Smooth muscle cell (in vitro differentiated cells): ENCODE data around the gene ERBB2. TPM values are rescaled to one million over a fixed set of nuclear protein-coding genes. Genes with fewer than 3 reads are reported as not detected.

ENCODE experiments used
- DNase-seq: peaks from one replicate; lab custom pipeline; 2025; ENCODE audit not compliant: unreplicated experiment; lab: John Stamatoyannopoulos, UW
- H2AFZ ChIP-seq: fragments of 200-600 bp; sonication (generic); 2 replicates; pipeline ENCODE4 v1.6.0; 2016; ENCODE audit warnings: antibody characterized with exemption, low read depth, mild to moderate bottlenecking
- H3F3A ChIP-seq: fragments of 200-600 bp; sonication (generic); 2 replicates; pipeline ENCODE4 v1.6.0; 2017; ENCODE audit warnings: antibody characterized with exemption, low read depth
- H3K27ac ChIP-seq: fragments of 200-600 bp; sonication (generic); 2 replicates; pipeline ENCODE4 v1.5.1; 2016; ENCODE audit warnings: low read depth, mild to moderate bottlenecking
- H3K27me3 ChIP-seq: fragments of 200-600 bp; sonication (generic); 2 replicates; pipeline ENCODE4 v1.6.1; 2016; ENCODE audit warnings: low read depth, mild to moderate bottlenecking
- H3K36me3 ChIP-seq: fragments of 200-600 bp; sonication (generic); 2 replicates; pipeline ENCODE4 v1.5.1; 2016; ENCODE audit warnings: low read depth
- H3K4me1 ChIP-seq: fragments of 200-600 bp; sonication (generic); 2 replicates; pipeline ENCODE4 v1.5.1; 2016; ENCODE audit warnings: low read depth
- H3K4me2 ChIP-seq: fragments of 200-600 bp; sonication (generic); 2 replicates; pipeline ENCODE4 v1.6.0; 2016; ENCODE audit warnings: mild to moderate bottlenecking
- H3K4me3 ChIP-seq: fragments of 200-600 bp; sonication (generic); 2 replicates; pipeline ENCODE4 v1.5.1; 2016; ENCODE audit warnings: mild to moderate bottlenecking
- H3K79me2 ChIP-seq: fragments of 200-600 bp; sonication (generic); 2 replicates; pipeline ENCODE4 v1.6.0; 2016; ENCODE audit warnings: low read depth, mild to moderate bottlenecking
- H3K9ac ChIP-seq: fragments of 200-600 bp; sonication (generic); 2 replicates; pipeline ENCODE4 v1.6.0; 2016; ENCODE audit warnings: low read depth
- H3K9me3 ChIP-seq: fragments of 200-600 bp; sonication (generic); replicated peaks from 2 replicates; pipeline ENCODE4 v1.5.1; 2016; ENCODE audit warnings: low read depth
- H4K20me1 ChIP-seq: fragments of 200-600 bp; sonication (generic); 2 replicates; pipeline ENCODE4 v1.6.0; 2016; ENCODE audit warnings: low read depth
- WGBS: methylation state at CpG from one replicate; pipeline ENCODE4 v1.1.7; 2016; ENCODE audit warnings: low lambda C conversion rate; 5-methylcytosine and 5-hydroxymethylcytosine counted together
- polyA plus RNA-seq: library from polyadenylated mRNA; unstranded; fragments of >200 nt; fragmentation: Nextera tagmentation; extraction: Ambion mirVana; gene quantifications from 2 replicates; pipeline ENCODE4 v1.2.1, GENCODE V29; 2016
- total RNA-seq: library from RNA; depleted of rRNA; stranded (reverse); fragments of >200 nt; gene quantifications from 2 replicates; pipeline ENCODE4 v1.2.3, GENCODE V29; 2014
- TF ChIP-seq, protein P1 (sequence below): fragments of 200-600 bp; sonication (generic); IDR thresholded peaks from 2 replicates; pipeline ENCODE4 v1.5.1; 2017; ENCODE audit warnings: borderline replicate concordance, mild to moderate bottlenecking, antibody characterized with exemption; ENCODE audit not compliant: insufficient read depth, poor library complexity, severe bottlenecking

Gene ERBB2
- total and polyA plus RNA-seq, 2 experiments from 2014 or later, result 49.4 to 53.6 TPM

DNA sequence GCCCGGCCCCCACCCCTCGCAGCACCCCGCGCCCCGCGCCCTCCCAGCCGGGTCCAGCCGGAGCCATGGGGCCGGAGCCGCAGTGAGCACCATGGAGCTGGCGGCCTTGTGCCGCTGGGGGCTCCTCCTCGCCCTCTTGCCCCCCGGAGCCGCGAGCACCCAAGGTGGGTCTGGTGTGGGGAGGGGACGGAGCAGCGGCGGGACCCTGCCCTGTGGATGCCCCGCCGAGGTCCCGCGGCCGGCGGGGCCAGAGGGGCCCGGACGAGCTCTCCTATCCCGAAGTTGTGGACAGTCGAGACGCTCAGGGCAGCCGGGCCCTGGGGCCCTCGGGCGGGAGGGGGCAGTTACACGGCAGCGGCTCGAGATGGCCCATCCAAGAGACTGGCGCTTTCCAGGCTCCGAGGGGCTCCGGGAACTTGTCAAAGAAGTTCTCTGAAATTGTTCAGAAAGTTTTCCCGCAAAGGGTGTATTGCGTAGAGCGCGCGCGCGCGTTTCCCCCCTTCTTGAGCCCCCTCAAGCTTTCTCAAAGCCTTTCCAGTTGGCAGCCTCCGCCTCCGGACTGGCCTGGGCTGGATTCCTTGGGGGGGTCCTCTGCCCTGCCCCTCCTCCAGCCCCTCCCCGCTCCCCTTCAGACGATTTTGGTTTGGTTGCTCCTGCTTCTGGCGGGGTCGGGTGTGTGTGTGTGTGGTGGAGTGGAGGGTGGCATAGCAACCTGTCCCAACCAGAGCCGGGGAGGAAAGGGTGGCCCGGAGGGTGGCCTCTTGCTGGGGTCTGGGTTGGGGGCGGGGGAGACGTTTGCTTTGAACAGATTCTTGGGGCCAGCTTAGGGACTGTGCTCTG lies 504 bp downstream of the ERBB2 start:
- no peaks in the 10 kb centered on the region for H3K27me3 ChIP-seq
- H3K4me1 ChIP-seq, result peaks cover 32% of the 10 kb centered on the region
- no peaks in the 10 kb centered on the region for H3K9me3 ChIP-seq
- H3K79me2 ChIP-seq, result peaks cover 34% of the 10 kb centered on the region
- H3K36me3 ChIP-seq, result no peaks in the 10 kb centered on the region
- peak overlapping the region; percentile 91 for H3K4me3 ChIP-seq
- peak overlapping the region; percentile 90 for H2AFZ ChIP-seq
- peak; percentile 43 for DNase-seq
- peak overlapping the region; percentile 72 for H3K9ac ChIP-seq
- peaks cover 44% of the 10 kb centered on the region for H4K20me1 ChIP-seq
- H3F3A ChIP-seq, result no peaks in the 10 kb centered on the region
- peak overlapping the region; percentile 92 for H3K4me2 ChIP-seq
- under 1% methylated on average over 34 of the region's 57 CpGs for WGBS
- H3K27ac ChIP-seq, result no peak overlapping the region
- TF ChIP-seq, protein P1, sequence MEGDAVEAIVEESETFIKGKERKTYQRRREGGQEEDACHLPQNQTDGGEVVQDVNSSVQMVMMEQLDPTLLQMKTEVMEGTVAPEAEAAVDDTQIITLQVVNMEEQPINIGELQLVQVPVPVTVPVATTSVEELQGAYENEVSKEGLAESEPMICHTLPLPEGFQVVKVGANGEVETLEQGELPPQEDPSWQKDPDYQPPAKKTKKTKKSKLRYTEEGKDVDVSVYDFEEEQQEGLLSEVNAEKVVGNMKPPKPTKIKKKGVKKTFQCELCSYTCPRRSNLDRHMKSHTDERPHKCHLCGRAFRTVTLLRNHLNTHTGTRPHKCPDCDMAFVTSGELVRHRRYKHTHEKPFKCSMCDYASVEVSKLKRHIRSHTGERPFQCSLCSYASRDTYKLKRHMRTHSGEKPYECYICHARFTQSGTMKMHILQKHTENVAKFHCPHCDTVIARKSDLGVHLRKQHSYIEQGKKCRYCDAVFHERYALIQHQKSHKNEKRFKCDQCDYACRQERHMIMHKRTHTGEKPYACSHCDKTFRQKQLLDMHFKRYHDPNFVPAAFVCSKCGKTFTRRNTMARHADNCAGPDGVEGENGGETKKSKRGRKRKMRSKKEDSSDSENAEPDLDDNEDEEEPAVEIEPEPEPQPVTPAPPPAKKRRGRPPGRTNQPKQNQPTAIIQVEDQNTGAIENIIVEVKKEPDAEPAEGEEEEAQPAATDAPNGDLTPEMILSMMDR, result no peak

DNA sequence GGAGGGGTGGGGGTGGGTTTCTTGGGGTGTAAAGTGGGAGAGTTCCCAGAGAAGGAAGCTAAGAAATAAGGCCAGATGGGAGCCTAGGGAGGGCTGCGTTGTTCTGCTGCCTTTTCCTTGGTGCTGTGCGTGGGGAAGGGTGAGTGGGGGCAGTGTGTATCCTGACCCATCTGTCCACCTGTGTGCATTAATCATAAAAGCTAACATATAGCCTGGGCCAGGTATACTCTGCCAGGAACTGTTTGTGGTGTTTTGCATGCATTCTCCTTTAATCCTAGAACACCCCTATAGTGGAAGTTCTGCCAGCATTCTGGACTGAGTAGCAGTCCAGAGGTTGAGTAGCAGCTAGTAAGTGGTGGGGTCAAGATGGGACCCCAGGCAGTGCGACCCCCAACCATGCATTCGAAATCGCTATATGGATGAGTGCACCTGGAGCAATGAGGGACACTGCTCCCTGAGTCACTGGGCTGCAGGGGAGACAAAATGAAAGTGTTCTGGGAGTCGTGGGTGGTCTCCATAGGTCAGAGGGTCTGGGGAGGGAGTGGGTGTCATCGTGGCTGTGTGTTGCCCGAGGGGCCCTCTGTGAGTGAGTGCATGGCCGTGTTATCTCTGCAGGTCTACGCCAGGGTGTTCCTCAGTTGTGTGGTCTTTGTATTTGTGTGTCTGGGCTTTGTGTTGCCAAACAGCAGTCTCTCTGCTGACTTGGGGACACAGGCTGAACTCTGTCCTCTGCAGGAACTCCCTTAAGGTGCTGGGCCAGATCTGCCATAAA lies 1.3 kb downstream of the ERBB2 start:
- H4K20me1 ChIP-seq, result peaks cover 52% of the 10 kb centered on the region
- peaks cover 27% of the 10 kb centered on the region for H3K4me1 ChIP-seq
- DNase-seq, result no peak
- peak overlapping the region; percentile 91 for H3K4me3 ChIP-seq
- H3K9me3 ChIP-seq, result no peaks in the 10 kb centered on the region
- peak overlapping the region; percentile 92 for H3K4me2 ChIP-seq
- no peaks in the 10 kb centered on the region for H3K27me3 ChIP-seq
- peaks cover 36% of the 10 kb centered on the region for H3K79me2 ChIP-seq
- no peak overlapping the region for H3K9ac ChIP-seq
- H3K27ac ChIP-seq, result no peak overlapping the region
- no peak overlapping the region for H2AFZ ChIP-seq
- no peaks in the 10 kb centered on the region for H3K36me3 ChIP-seq
- no peaks in the 10 kb centered on the region for H3F3A ChIP-seq
- WGBS, result 23% methylated on average over 10 of the region's 10 CpGs
- TF ChIP-seq, protein P1, result no peak

DNA sequence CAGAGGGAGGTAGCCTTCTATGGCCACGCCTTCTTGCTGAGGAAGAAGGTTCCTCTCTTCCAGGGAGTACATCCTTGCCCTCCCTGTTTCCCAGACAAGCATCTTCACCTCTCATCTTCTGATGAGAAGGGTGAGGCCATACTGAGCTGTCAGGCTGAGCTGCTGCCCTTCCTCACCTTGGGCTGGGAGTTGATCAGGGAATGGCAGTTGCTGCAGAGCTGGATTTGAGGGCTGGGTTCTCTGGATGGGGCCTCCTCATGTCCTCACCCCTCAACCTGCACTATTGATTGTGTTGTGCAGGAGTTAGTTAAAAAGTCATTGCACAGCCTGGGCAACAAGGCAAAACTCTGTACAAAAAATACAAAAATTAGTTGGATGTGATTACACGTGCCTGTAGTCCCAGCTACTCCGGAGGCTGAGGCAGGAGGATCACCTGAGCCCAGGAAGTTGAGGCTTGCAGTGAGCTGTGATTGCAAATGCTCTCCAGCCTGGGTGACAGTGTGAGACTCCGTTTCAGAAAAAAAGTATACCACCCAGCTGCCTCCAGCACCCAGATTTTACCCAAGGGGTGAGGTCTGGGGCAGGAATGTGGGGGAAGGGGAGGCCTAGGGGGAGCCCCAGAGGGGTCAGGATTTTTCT lies 2.0 kb downstream of the ERBB2 start:
- H3K79me2 ChIP-seq, result peaks cover 36% of the 10 kb centered on the region
- peaks cover 27% of the 10 kb centered on the region for H3K4me1 ChIP-seq
- H3K9me3 ChIP-seq, result no peaks in the 10 kb centered on the region
- DNase-seq, result no peak
- no peaks in the 10 kb centered on the region for H3F3A ChIP-seq
- H3K27me3 ChIP-seq, result no peaks in the 10 kb centered on the region
- H3K27ac ChIP-seq, result no peak overlapping the region
- TF ChIP-seq, protein P1, result no peak
- H2AFZ ChIP-seq, result no peak overlapping the region
- H3K4me2 ChIP-seq, result peak overlapping the region; percentile 92
- 89% methylated on average over 4 of the region's 4 CpGs for WGBS
- H4K20me1 ChIP-seq, result peaks cover 59% of the 10 kb centered on the region
- H3K9ac ChIP-seq, result no peak overlapping the region
- no peaks in the 10 kb centered on the region for H3K36me3 ChIP-seq
- H3K4me3 ChIP-seq, result peak overlapping the region; percentile 91
